K562 (cell line): ENCODE data around the gene NFATC2. TPM values are rescaled to one million over a fixed set of nuclear protein-coding genes. Genes with fewer than 3 reads are reported as not detected.

Source experiments
- ATAC-seq: fragments of 200-7000 bp; cut with Tn5 transposase; 3 replicates; pipeline ENCODE4 v1.9.1; 2020; ENCODE audit warnings: moderate library complexity
- BruUV-seq: library from RNA; stranded (reverse); fragments of 400-500 nt; replicated peaks from 2 replicates; lab custom pipeline; 2021; lab: Mats Ljungman, UMichigan
- CTCF ChIA-PET: fragments of 300-600 bp; formaldehyde crosslinking; extraction: SDS; loops from one replicate; lab custom pipeline; 2021; ENCODE audit warnings: low intra/inter-chr PET ratio; lab: Yijun Ruan, JAX
- POLR2A ChIA-PET: fragments of 300-600, 350-650 bp; sonication (Branson Sonifier 250); formaldehyde crosslinking; extraction: SDS; loops from one replicate; lab custom pipeline; 2021; ENCODE audit warnings: antibody characterized with exemption, inconsistent platforms; lab: Yijun Ruan, JAX
- DNase-seq, 4 experiments: peaks; one replicate each; pipeline versions ENCODE4 v3.0.0 to v3.0.0-alpha.2; 2011 to 2018; ENCODE audit warnings: low spot score in 3 of 4, mixed read lengths in 3 of 4; ENCODE audit errors: extremely low read depth in 1 of 4
- FAIRE-seq: peaks from 2 replicates; lab custom pipeline; 2011; peaks lifted over from hg19 to GRCh38; lab: Jason Lieb, UNC
- H2AFZ ChIP-seq: 2 replicates; pipeline ENCODE4 v1.6.0; 2011; ENCODE audit warnings: low read depth, low read length, control low read depth, inconsistent platforms
- H3K27ac ChIP-seq: fragments of 200-600 bp; 3 replicates; pipeline ENCODE4 v1.8.0; 2011; ENCODE audit warnings: low read depth, mild to moderate bottlenecking, control low read depth, inconsistent platforms, low read length, moderate library complexity, mixed read lengths; ENCODE audit errors: extremely low read depth
- H3K27me3 ChIP-seq, 2 experiments: fragments of 300-600 bp in 1 of 2; 2 replicates in 1 of 2; 3 replicates in 1 of 2; pipeline versions ENCODE4 v1.6.0 to v1.8.0; 2011; ENCODE audit warnings: inconsistent platforms in 2 of 2, low read length in 2 of 2, mild to moderate bottlenecking in 1 of 2, mixed read lengths in 1 of 2, moderate library complexity in 1 of 2; ENCODE audit not compliant: control insufficient read depth in 2 of 2, insufficient read depth in 2 of 2
- H3K36me3 ChIP-seq: fragments of 300-600 bp; 3 replicates; pipeline ENCODE4 v1.8.0; 2011; ENCODE audit warnings: mild to moderate bottlenecking, low read length, inconsistent platforms; ENCODE audit not compliant: control insufficient read depth, insufficient read depth
- H3K4me1 ChIP-seq, 2 experiments: fragments of 200-600 bp in 1 of 2; replicated peaks in 1 of 2; 2 replicates in 1 of 2; 3 replicates in 1 of 2; pipeline versions ENCODE4 v1.5.1 to v1.8.0; 2011; ENCODE audit warnings: inconsistent platforms in 2 of 2, low read length in 2 of 2, mild to moderate bottlenecking in 1 of 2, mixed read lengths in 1 of 2, moderate library complexity in 1 of 2; ENCODE audit not compliant: control insufficient read depth in 2 of 2, insufficient read depth in 2 of 2
- H3K4me2 ChIP-seq: 2 replicates; pipeline ENCODE4 v1.6.1; 2011; ENCODE audit warnings: low read length, control low read depth, inconsistent platforms, mixed read lengths; ENCODE audit not compliant: insufficient read depth
- H3K4me3 ChIP-seq: fragments of 200-600 bp; sonication (generic), shearing (Covaris generic); 2 replicates; pipeline ENCODE4 v1.5.1; 2016; ENCODE audit warnings: control low read depth, inconsistent platforms
- H3K79me2 ChIP-seq: fragments of 200-600 bp; 3 replicates; pipeline ENCODE4 v1.8.0; 2011; ENCODE audit warnings: low read length, inconsistent platforms; ENCODE audit not compliant: control insufficient read depth, insufficient read depth
- H3K9ac ChIP-seq, 2 experiments: 2 replicates each; pipeline versions ENCODE4 v1.6.0 to v1.6.1; 2011; ENCODE audit warnings: low read depth in 2 of 2, low read length in 2 of 2, control low read depth in 1 of 2, inconsistent platforms in 1 of 2, mild to moderate bottlenecking in 1 of 2, mixed read lengths in 1 of 2; ENCODE audit not compliant: insufficient read depth in 1 of 2
- H3K9me1 ChIP-seq: one replicate; pipeline ENCODE4 v1.6.0; 2011; ENCODE audit warnings: inconsistent platforms, mild to moderate bottlenecking, low read length, moderate library complexity; ENCODE audit not compliant: control insufficient read depth, insufficient read depth
- H3K9me3 ChIP-seq: replicated peaks from 2 replicates; pipeline ENCODE4 v1.5.1; 2011; ENCODE audit warnings: low read depth, low read length, inconsistent platforms; ENCODE audit not compliant: control insufficient read depth, insufficient read depth
- H4K20me1 ChIP-seq: replicated peaks from 2 replicates; pipeline ENCODE4 v1.6.1; 2011; ENCODE audit warnings: low read length, inconsistent platforms, mixed read lengths; ENCODE audit not compliant: control insufficient read depth, insufficient read depth
- POLR3A ChIP-seq: IDR thresholded peaks from 2 replicates; pipeline ENCODE4 v1.6.1; 2011; ENCODE audit warnings: borderline replicate concordance, mild to moderate bottlenecking, moderate library complexity; ENCODE audit not compliant: insufficient read length, insufficient read depth; ENCODE audit errors: extremely low read depth
- THRAP3 ChIP-seq: fragments of 450-650 bp; IDR thresholded peaks from 2 replicates; pipeline ENCODE4 v1.6.1; 2016; ENCODE audit warnings: mild to moderate bottlenecking, inconsistent platforms, borderline replicate concordance
- ZNF316 ChIP-seq: fragments of 450-650 bp; IDR thresholded peaks from 2 replicates; pipeline ENCODE4 v1.6.1; 2016
- ZNF589 ChIP-seq: fragments of 200-800 bp; sonication (Bioruptor generic); IDR thresholded peaks from 2 replicates; pipeline ENCODE4 v1.6.1; 2016; ENCODE audit warnings: low read depth, missing genetic modification characterization, missing compliant biosample characterization
- WGBS: fragments of 100-300 bp; shearing (Covaris generic); methylation state at CpG from one replicate; pipeline ENCODE4 v1.1.6; 2016; ENCODE audit warnings: low coverage, mixed read lengths; ENCODE audit not compliant: insufficient coverage; ENCODE audit errors: missing lambda C conversion rate; 5-methylcytosine and 5-hydroxymethylcytosine counted together
- in situ Hi-C: fragments of 300-500 bp; cut with MboI; formaldehyde crosslinking; loops from 4 replicates; pipeline ENCODE4 v1.15.0; 2018; ENCODE audit warnings: inconsistent platforms, mixed read lengths
- intact Hi-C: fragments of 100-400 bp; cut with micrococcal nuclease; formaldehyde crosslinking; loops from 2 replicates; pipeline ENCODE4 v1.14.2; 2022
- polyA plus RNA-seq, 8 experiments: library from polyadenylated mRNA; depleted of rRNA in 4 of 8; stranded (reverse) in 5 of 8; unstranded in 3 of 8; fragments of >200 nt; fragmentation: Nextera tagmentation in 2 of 8; fragmentation: Illumina TruSeq in 1 of 8; extraction: Ambion mirVana in 2 of 8; extraction: Trizol in 1 of 8; gene quantifications; 2 replicates each; pipeline versions ENCODE4 v1.2.1 to v1.2.3, GENCODE V29; 2011 to 2014; ENCODE audit warnings: inconsistent platforms in 1 of 8, missing spikeins in 1 of 8
- total RNA-seq, 7 experiments: library from RNA; depleted of rRNA in 6 of 7; stranded (reverse); fragments of >200 nt in 6 of 7; fragmentation: Illumina TruSeq in 2 of 7; extraction: Trizol in 2 of 7; gene quantifications; 2 replicates each; pipeline versions ENCODE4 v1.2.1 to v1.2.3, GENCODE V29; 2011 to 2021; ENCODE audit warnings: low replicate concordance in 1 of 7
- TF ChIP-seq, protein P1 (sequence below): IDR thresholded peaks from 2 replicates; pipeline ENCODE4 v1.6.1; 2011; ENCODE audit warnings: borderline replicate concordance, low read depth, mild to moderate bottlenecking, moderate library complexity, low read length; ENCODE audit not compliant: insufficient read depth, poor library complexity, severe bottlenecking

The NFATC2 gene
- total and polyA plus RNA-seq, 9 of the 15 experiments (the other 6 are each of a cell fraction or from before 2014, with no cell fraction given) = 1.9 to 11.2 (median 3.0) TPM

DNA sequence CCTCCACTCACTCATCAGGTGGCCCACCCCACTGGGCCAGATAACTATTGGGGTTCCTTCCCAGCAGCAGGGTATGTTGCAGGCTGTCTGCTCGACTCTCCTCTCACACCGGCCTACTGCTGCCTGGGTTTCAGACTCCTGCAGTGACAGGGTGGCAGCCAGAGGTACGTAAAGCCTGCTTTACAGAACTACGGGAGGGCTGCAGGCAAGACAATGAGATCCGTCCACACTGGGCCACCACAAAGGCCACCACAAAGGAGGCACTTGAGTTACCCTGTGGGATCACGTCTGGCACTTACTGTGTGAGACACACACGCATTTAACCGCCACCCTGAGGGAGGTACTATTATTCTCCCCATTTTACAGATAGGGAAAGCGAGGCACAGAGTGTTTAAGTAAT, 78.5 kb downstream of the NFATC2 start (continued):
- TF ChIP-seq, protein P1, sequence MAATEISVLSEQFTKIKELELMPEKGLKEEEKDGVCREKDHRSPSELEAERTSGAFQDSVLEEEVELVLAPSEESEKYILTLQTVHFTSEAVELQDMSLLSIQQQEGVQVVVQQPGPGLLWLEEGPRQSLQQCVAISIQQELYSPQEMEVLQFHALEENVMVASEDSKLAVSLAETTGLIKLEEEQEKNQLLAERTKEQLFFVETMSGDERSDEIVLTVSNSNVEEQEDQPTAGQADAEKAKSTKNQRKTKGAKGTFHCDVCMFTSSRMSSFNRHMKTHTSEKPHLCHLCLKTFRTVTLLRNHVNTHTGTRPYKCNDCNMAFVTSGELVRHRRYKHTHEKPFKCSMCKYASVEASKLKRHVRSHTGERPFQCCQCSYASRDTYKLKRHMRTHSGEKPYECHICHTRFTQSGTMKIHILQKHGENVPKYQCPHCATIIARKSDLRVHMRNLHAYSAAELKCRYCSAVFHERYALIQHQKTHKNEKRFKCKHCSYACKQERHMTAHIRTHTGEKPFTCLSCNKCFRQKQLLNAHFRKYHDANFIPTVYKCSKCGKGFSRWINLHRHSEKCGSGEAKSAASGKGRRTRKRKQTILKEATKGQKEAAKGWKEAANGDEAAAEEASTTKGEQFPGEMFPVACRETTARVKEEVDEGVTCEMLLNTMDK = no peak
- TF ChIP-seq ZNF316 = no peak

DNA sequence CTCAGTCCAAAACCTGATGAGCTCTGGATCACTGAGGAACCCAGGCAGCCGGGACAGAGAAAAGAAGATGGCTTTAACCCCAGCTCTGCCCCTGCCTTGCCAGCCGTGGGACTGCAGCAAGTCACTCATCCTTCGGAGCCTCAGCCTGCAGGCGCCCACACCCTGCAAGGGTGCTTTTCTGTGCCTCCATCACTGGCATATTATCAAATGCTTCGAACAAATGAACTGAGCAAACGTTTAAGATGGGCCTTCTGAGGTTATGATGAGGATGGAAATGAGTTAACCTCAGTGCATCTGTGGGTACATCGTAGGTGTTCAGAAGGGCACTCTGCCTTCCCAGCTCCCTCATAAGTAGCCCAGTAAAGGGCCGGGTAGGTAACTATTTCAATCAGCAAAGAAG, 79.0 kb downstream of the NFATC2 start:
- peaks cover 49% of the 10 kb centered on the region; the same call in 1 of the 3 replicates for H3K36me3 ChIP-seq
- ATAC-seq (no peak), DNase-seq (no peak), FAIRE-seq (no peak)
- no peak overlapping the region for H3K4me3 ChIP-seq
- TF ChIP-seq ZNF589 (CRISPR knock-in tag) (no peak), THRAP3 (no peak), POLR3A (no peak)
- 76% methylated on average over 8 of the region's 8 CpGs for WGBS
- H3K79me2 ChIP-seq = no peaks in the 10 kb centered on the region
- intact Hi-C loops (no loop called here), in situ Hi-C loops (no loop called here)
- no peak overlapping the region for H3K9ac ChIP-seq
- no peak overlapping the region for H3K27ac ChIP-seq
- no peaks in the 10 kb centered on the region for H3K4me1 ChIP-seq
- no peaks in the 10 kb centered on the region for H3K27me3 ChIP-seq
- ChIA-PET CTCF (no interaction called here), POLR2A (no interaction called here)
- H3K9me1 ChIP-seq = no peaks in the 10 kb centered on the region
- no TSS peak for BruUV-seq
- H3K9me3 ChIP-seq = no peaks in the 10 kb centered on the region
- no peak overlapping the region for H3K4me2 ChIP-seq
- no peaks in the 10 kb centered on the region for H4K20me1 ChIP-seq
- H2AFZ ChIP-seq = no peak overlapping the region
